ENCODE results near the gene RPP21.
"Not testable (repeated sequence)": the region's sequence is repeated elsewhere in the genome, so short reads cannot be mapped to it uniquely, and the experiment has no call there.

RPP21 gene

GRCh38 chr6:30356536-30356935 lies 11.6 kb downstream of the RPP21 start:
- Histone ChIP-seq H3K36me3 (ENCODE audit: control insufficient read depth, insufficient read depth, low read length, severe bottlenecking) (no peaks in the 10 kb centered on the region), H3K4me1 (ENCODE audit: control insufficient read depth, insufficient read depth, low read length) (peaks cover 4% of the 10 kb centered on the region), H3K9me3 (ENCODE audit: control insufficient read depth, low read length) (no peaks in the 10 kb centered on the region), H3K27me3 (replicated peaks; ENCODE audit: control insufficient read depth, insufficient read depth, low read length) (peaks cover 44% of the 10 kb centered on the region), H3K9ac (ENCODE audit: low read length) (no peak overlapping the region), H3K4me3 (ENCODE audit: low read length) (no peak overlapping the region)
- DNase-seq (ENCODE audit: low read depth): no peak

GRCh38 chr6:30357678-30358540 lies 13.0 kb downstream of the RPP21 start:
- Histone ChIP-seq H3K9ac (ENCODE audit: low read length) (peak overlapping the region; percentile 45), H3K27me3 (replicated peaks; ENCODE audit: control insufficient read depth, insufficient read depth, low read length) (peaks cover 56% of the 10 kb centered on the region), H3K4me1 (ENCODE audit: control insufficient read depth, insufficient read depth, low read length) (peaks cover 4% of the 10 kb centered on the region), H3K9me3 (ENCODE audit: control insufficient read depth, low read length) (peaks cover 7% of the 10 kb centered on the region), H3K4me3 (ENCODE audit: low read length) (peak overlapping the region; percentile 79), H3K36me3 (ENCODE audit: control insufficient read depth, insufficient read depth, low read length, severe bottlenecking) (no peaks in the 10 kb centered on the region)
- DNase-seq (ENCODE audit: low read depth): peak; percentile 80

- Histone ChIP-seq H3K4me3 (ENCODE audit: low read length) (no peak overlapping the region), H3K27me3 (replicated peaks; ENCODE audit: control insufficient read depth, insufficient read depth, low read length) (peaks cover 59% of the 10 kb centered on the region), H3K9ac (ENCODE audit: low read length) (no peak overlapping the region), H3K36me3 (ENCODE audit: control insufficient read depth, insufficient read depth, low read length, severe bottlenecking) (no peaks in the 10 kb centered on the region), H3K9me3 (ENCODE audit: control insufficient read depth, low read length) (peaks cover 7% of the 10 kb centered on the region), H3K4me1 (ENCODE audit: control insufficient read depth, insufficient read depth, low read length) (peaks cover 4% of the 10 kb centered on the region)
- no peak for DNase-seq (ENCODE audit: low read depth)
Observed at GRCh38 chr6:30359276-30359675, 14.3 kb downstream of the RPP21 start.

- Histone ChIP-seq H3K4me1 (ENCODE audit: control insufficient read depth, insufficient read depth, low read length) (peaks cover 4% of the 10 kb centered on the region), H3K4me3 (ENCODE audit: low read length) (no peak overlapping the region), H3K27me3 (replicated peaks; ENCODE audit: control insufficient read depth, insufficient read depth, low read length) (peaks cover 66% of the 10 kb centered on the region), H3K36me3 (ENCODE audit: control insufficient read depth, insufficient read depth, low read length, severe bottlenecking) (no peaks in the 10 kb centered on the region), H3K9ac (ENCODE audit: low read length) (no peak overlapping the region), H3K9me3 (ENCODE audit: control insufficient read depth, low read length) (peaks cover 7% of the 10 kb centered on the region)
- no peak for DNase-seq (ENCODE audit: low read depth)
Observed at GRCh38 chr6:30360139-30360538, 15.2 kb downstream of the RPP21 start.

GRCh38 chr6:30361661-30362060 lies 16.7 kb downstream of the RPP21 start:
- Histone ChIP-seq H3K27me3 (replicated peaks; ENCODE audit: control insufficient read depth, insufficient read depth, low read length) (peaks cover 76% of the 10 kb centered on the region), H3K9me3 (ENCODE audit: control insufficient read depth, low read length) (peaks cover 7% of the 10 kb centered on the region), H3K36me3 (ENCODE audit: control insufficient read depth, insufficient read depth, low read length, severe bottlenecking) (no peaks in the 10 kb centered on the region), H3K9ac (ENCODE audit: low read length) (no peak overlapping the region), H3K4me3 (ENCODE audit: low read length) (no peak overlapping the region), H3K4me1 (ENCODE audit: control insufficient read depth, insufficient read depth, low read length) (peaks cover 14% of the 10 kb centered on the region)
- DNase-seq (ENCODE audit: low read depth): no peak

- Histone ChIP-seq H3K9ac (ENCODE audit: low read length) (no peak overlapping the region), H3K36me3 (ENCODE audit: control insufficient read depth, insufficient read depth, low read length, severe bottlenecking) (no peaks in the 10 kb centered on the region), H3K27me3 (replicated peaks; ENCODE audit: control insufficient read depth, insufficient read depth, low read length) (peaks cover 81% of the 10 kb centered on the region), H3K4me3 (ENCODE audit: low read length) (no peak overlapping the region), H3K9me3 (ENCODE audit: control insufficient read depth, low read length) (peaks cover 11% of the 10 kb centered on the region), H3K4me1 (ENCODE audit: control insufficient read depth, insufficient read depth, low read length) (peaks cover 10% of the 10 kb centered on the region)
- DNase-seq (ENCODE audit: low read depth): no peak
Observed at GRCh38 chr6:30363459-30363858, 18.5 kb downstream of the RPP21 start.

- Histone ChIP-seq H3K9ac (ENCODE audit: low read length) (no peak overlapping the region), H3K9me3 (ENCODE audit: control insufficient read depth, low read length) (peaks cover 14% of the 10 kb centered on the region), H3K4me1 (ENCODE audit: control insufficient read depth, insufficient read depth, low read length) (peaks cover 10% of the 10 kb centered on the region), H3K36me3 (ENCODE audit: control insufficient read depth, insufficient read depth, low read length, severe bottlenecking) (no peaks in the 10 kb centered on the region), H3K27me3 (replicated peaks; ENCODE audit: control insufficient read depth, insufficient read depth, low read length) (peaks cover 77% of the 10 kb centered on the region), H3K4me3 (ENCODE audit: low read length) (no peak overlapping the region)
- DNase-seq (ENCODE audit: low read depth): no peak
Observed at GRCh38 chr6:30364591-30364990, 19.6 kb downstream of the RPP21 start.

- not testable (repeated sequence) for H3K9me3 ChIP-seq (ENCODE audit: control insufficient read depth, low read length); H3K36me3 ChIP-seq (ENCODE audit: control insufficient read depth, insufficient read depth, low read length, severe bottlenecking); H3K4me3 ChIP-seq (ENCODE audit: low read length); H3K9ac ChIP-seq (ENCODE audit: low read length); DNase-seq (ENCODE audit: low read depth); H3K4me1 ChIP-seq (ENCODE audit: control insufficient read depth, insufficient read depth, low read length)
- H3K27me3 ChIP-seq (replicated peaks; ENCODE audit: control insufficient read depth, insufficient read depth, low read length): peaks cover 62% of the 10 kb centered on the region
Observed at GRCh38 chr6:30369280-30369679, 24.3 kb downstream of the RPP21 start.

- Histone ChIP-seq H3K9me3 (ENCODE audit: control insufficient read depth, low read length) (no peaks in the 10 kb centered on the region), H3K9ac (ENCODE audit: low read length) (no peak overlapping the region), H3K4me3 (ENCODE audit: low read length) (no peak overlapping the region), H3K36me3 (ENCODE audit: control insufficient read depth, insufficient read depth, low read length, severe bottlenecking) (no peaks in the 10 kb centered on the region), H3K4me1 (ENCODE audit: control insufficient read depth, insufficient read depth, low read length) (no peaks in the 10 kb centered on the region), H3K27me3 (replicated peaks; ENCODE audit: control insufficient read depth, insufficient read depth, low read length) (peaks cover 47% of the 10 kb centered on the region)
- DNase-seq (ENCODE audit: low read depth): peak; percentile 12
Observed at GRCh38 chr6:30378290-30378937, 33.5 kb downstream of the RPP21 start.

GRCh38 chr6:30380464-30380863 lies 35.5 kb downstream of the RPP21 start:
- no peak overlapping the region for H3K4me3 ChIP-seq (ENCODE audit: low read length)
- H3K4me1 ChIP-seq (ENCODE audit: control insufficient read depth, insufficient read depth, low read length): no peaks in the 10 kb centered on the region
- H3K9ac ChIP-seq (ENCODE audit: low read length): no peak overlapping the region
- H3K36me3 ChIP-seq (ENCODE audit: control insufficient read depth, insufficient read depth, low read length, severe bottlenecking): no peaks in the 10 kb centered on the region
- H3K27me3 ChIP-seq (replicated peaks; ENCODE audit: control insufficient read depth, insufficient read depth, low read length): peaks cover 52% of the 10 kb centered on the region
- no peaks in the 10 kb centered on the region for H3K9me3 ChIP-seq (ENCODE audit: control insufficient read depth, low read length)
- DNase-seq (ENCODE audit: low read depth): no peak

GRCh38 chr6:30386166-30386565 lies 41.2 kb downstream of the RPP21 start:
- no peaks in the 10 kb centered on the region for H3K4me1 ChIP-seq (ENCODE audit: control insufficient read depth, insufficient read depth, low read length)
- peaks cover 69% of the 10 kb centered on the region for H3K27me3 ChIP-seq (replicated peaks; ENCODE audit: control insufficient read depth, insufficient read depth, low read length)
- no peaks in the 10 kb centered on the region for H3K9me3 ChIP-seq (ENCODE audit: control insufficient read depth, low read length)
- H3K4me3 ChIP-seq (ENCODE audit: low read length): no peak overlapping the region
- H3K36me3 ChIP-seq (ENCODE audit: control insufficient read depth, insufficient read depth, low read length, severe bottlenecking): no peaks in the 10 kb centered on the region
- no peak for DNase-seq (ENCODE audit: low read depth)
- no peak overlapping the region for H3K9ac ChIP-seq (ENCODE audit: low read length)
